H7 (cell line): ENCODE results near the gene G0S2. TPM values are rescaled to one million over a fixed set of nuclear protein-coding genes. Genes with fewer than 3 reads are reported as not detected.
"Not testable (repeated sequence)": the region's sequence is repeated elsewhere in the genome, so short reads cannot be mapped to it uniquely, and the experiment has no call there.

Source experiments
- DNase-seq: peaks from one replicate; pipeline ENCODE4 v3.0.0; 2012
- H3K27me3 ChIP-seq: 2 replicates; pipeline ENCODE4 v1.6.0; 2011; ENCODE audit warnings: mild to moderate bottlenecking, low read length; ENCODE audit not compliant: control insufficient read depth, insufficient read depth
- H3K36me3 ChIP-seq: replicated peaks from 2 replicates; pipeline ENCODE4 v1.5.1; 2011; ENCODE audit warnings: low read length; ENCODE audit not compliant: control insufficient read depth, insufficient read depth
- H3K4me3 ChIP-seq: 2 replicates; pipeline ENCODE4 v1.5.1; 2011; ENCODE audit warnings: low read depth, mild to moderate bottlenecking, control low read depth, low read length, moderate library complexity; ENCODE audit not compliant: insufficient read depth
- total RNA-seq: library from RNA; depleted of rRNA; stranded (reverse); fragments of >200 nt; shearing (Covaris generic); gene quantifications from 2 replicates; pipeline ENCODE4 v1.2.3, GENCODE V29; 2014

The G0S2 gene
- total RNA-seq, 1 experiment from 2014 or later = 0.48 TPM

- no peak for DNase-seq
- H3K27me3 ChIP-seq = peaks cover 6% of the 10 kb centered on the region
- H3K4me3 ChIP-seq = no peak overlapping the region
- no peaks in the 10 kb centered on the region for H3K36me3 ChIP-seq
Observed at GRCh38 chr1:209686322-209686721, 11.1 kb downstream of the G0S2 start.

GRCh38 chr1:209688746-209689234, 13.6 kb downstream of the G0S2 start:
- no peak overlapping the region for H3K4me3 ChIP-seq
- no peaks in the 10 kb centered on the region for H3K36me3 ChIP-seq
- DNase-seq = no peak
- peaks cover 2% of the 10 kb centered on the region; the same call in 1 of the 2 replicates for H3K27me3 ChIP-seq

- peaks cover 2% of the 10 kb centered on the region; the same call in 1 of the 2 replicates for H3K27me3 ChIP-seq
- DNase-seq = no peak
- H3K4me3 ChIP-seq = no peak overlapping the region
- H3K36me3 ChIP-seq = no peaks in the 10 kb centered on the region
Observed at GRCh38 chr1:209689477-209689876, 14.3 kb downstream of the G0S2 start.

GRCh38 chr1:209691237-209691636, 16.0 kb downstream of the G0S2 start:
- no peak for DNase-seq
- Histone ChIP-seq H3K36me3 (no peaks in the 10 kb centered on the region), H3K4me3 (no peak overlapping the region), H3K27me3 (peaks cover 2% of the 10 kb centered on the region; the same call in 1 of the 2 replicates)

GRCh38 chr1:209692296-209692695, 17.1 kb downstream of the G0S2 start:
- H3K27me3 ChIP-seq = peaks cover 2% of the 10 kb centered on the region; the same call in 1 of the 2 replicates
- H3K36me3 ChIP-seq = no peaks in the 10 kb centered on the region
- no peak overlapping the region for H3K4me3 ChIP-seq
- no peak for DNase-seq

- Histone ChIP-seq H3K36me3 (no peaks in the 10 kb centered on the region), H3K27me3 (peaks cover 2% of the 10 kb centered on the region; the same call in 1 of the 2 replicates), H3K4me3 (no peak overlapping the region)
- DNase-seq = peak; percentile 55
Observed at GRCh38 chr1:209692745-209693504, 17.7 kb downstream of the G0S2 start.

GRCh38 chr1:209696673-209697072, 21.5 kb downstream of the G0S2 start:
- no peak overlapping the region for H3K4me3 ChIP-seq
- no peaks in the 10 kb centered on the region for H3K36me3 ChIP-seq
- no peak for DNase-seq
- peaks cover 2% of the 10 kb centered on the region; the same call in 1 of the 2 replicates for H3K27me3 ChIP-seq

- no peak for DNase-seq
- H3K36me3 ChIP-seq = no peaks in the 10 kb centered on the region
- peaks cover 2% of the 10 kb centered on the region; the same call in 1 of the 2 replicates for H3K27me3 ChIP-seq
- no peak overlapping the region for H3K4me3 ChIP-seq
Observed at GRCh38 chr1:209697126-209697525, 21.9 kb downstream of the G0S2 start.

GRCh38 chr1:209700686-209701085, 25.5 kb downstream of the G0S2 start:
- not testable (repeated sequence) for H3K27me3 ChIP-seq, H3K36me3 ChIP-seq, DNase-seq, H3K4me3 ChIP-seq

GRCh38 chr1:209702832-209703231, 27.6 kb downstream of the G0S2 start:
- no peak for DNase-seq
- H3K27me3 ChIP-seq = no peaks in the 10 kb centered on the region
- no peak overlapping the region for H3K4me3 ChIP-seq
- no peaks in the 10 kb centered on the region for H3K36me3 ChIP-seq

GRCh38 chr1:209703834-209704504, 28.8 kb downstream of the G0S2 start:
- H3K36me3 ChIP-seq = no peaks in the 10 kb centered on the region
- no peak overlapping the region for H3K4me3 ChIP-seq
- H3K27me3 ChIP-seq = no peaks in the 10 kb centered on the region
- no peak for DNase-seq

- no peak within 1 kb of the TSS for H3K4me3 ChIP-seq
- DNase-seq = no peak
Observed at GRCh38 chr1:209704584-209704983, 29.4 kb downstream of the G0S2 start, which contains the start of gene HSD11B1. Gene HSD11B1 (plus strand): TSS chr1:209704846. CDS start chr1:209704943, 97 bp downstream.

GRCh38 chr1:209705033-209705598, 29.9 kb downstream of the G0S2 start:
- Histone ChIP-seq H3K4me3 (no peak overlapping the region), H3K36me3 (no peaks in the 10 kb centered on the region)

More at GRCh38 chr1:209704584-209704983, 29.4 kb downstream of the G0S2 start, which contains the start of gene HSD11B1:
- Histone ChIP-seq H3K36me3 (no peaks in the 10 kb centered on the region), H3K27me3 (no peaks in the 10 kb centered on the region)

GRCh38 chr1:209706622-209707021, 31.4 kb downstream of the G0S2 start:
- no peak for DNase-seq
- Histone ChIP-seq H3K36me3 (no peaks in the 10 kb centered on the region), H3K4me3 (no peak overlapping the region), H3K27me3 (no peaks in the 10 kb centered on the region)

More at GRCh38 chr1:209705033-209705598, 29.9 kb downstream of the G0S2 start:
- no peaks in the 10 kb centered on the region for H3K27me3 ChIP-seq
- no peak for DNase-seq
